ENCODE results near the gene TREH.

Gene TREH

GRCh38 chr11:118648291-118648690 lies 31.2 kb downstream of the TREH start:
- DNase-seq (ENCODE audit: low read depth in 2 of 2), result no peak

- DNase-seq (ENCODE audit: low read depth in 2 of 2), result no peak
Measured at GRCh38 chr11:118646393-118646792, 33.1 kb downstream of the TREH start.

- no peak for DNase-seq (ENCODE audit: low read depth in 2 of 2)
Measured at GRCh38 chr11:118645066-118645715, 34.3 kb downstream of the TREH start.

- DNase-seq (ENCODE audit: low read depth in 2 of 2), result no peak
Measured at GRCh38 chr11:118644496-118644895, 35.0 kb downstream of the TREH start.

GRCh38 chr11:118643995-118644345 lies 35.5 kb downstream of the TREH start:
- DNase-seq (ENCODE audit: low read depth in 2 of 2), result no peak

- DNase-seq (ENCODE audit: low read depth in 2 of 2), result no peak
Measured at GRCh38 chr11:118643142-118643994, 36.1 kb downstream of the TREH start.

GRCh38 chr11:118641397-118642019 lies 37.9 kb downstream of the TREH start:
- no peak for DNase-seq (ENCODE audit: low read depth in 2 of 2)

- no peak for DNase-seq (ENCODE audit: low read depth in 2 of 2)
Measured at GRCh38 chr11:118640332-118641154, 38.9 kb downstream of the TREH start.

GRCh38 chr11:118639899-118640298 lies 39.6 kb downstream of the TREH start:
- DNase-seq (ENCODE audit: low read depth in 2 of 2), result no peak

GRCh38 chr11:118638726-118639125 lies 40.7 kb downstream of the TREH start:
- no peak for DNase-seq (ENCODE audit: low read depth in 2 of 2)

- DNase-seq (ENCODE audit: low read depth in 2 of 2), result no peak
Measured at GRCh38 chr11:118636569-118637290, 42.7 kb downstream of the TREH start.

- DNase-seq (ENCODE audit: low read depth in 2 of 2), result no peak
Measured at GRCh38 chr11:118635642-118636041, 43.8 kb downstream of the TREH start.

GRCh38 chr11:118635237-118635591 lies 44.2 kb downstream of the TREH start:
- no peak for DNase-seq (ENCODE audit: low read depth in 2 of 2)

GRCh38 chr11:118634431-118635236 lies 44.8 kb downstream of the TREH start:
- no peak for DNase-seq (ENCODE audit: low read depth in 2 of 2)

GRCh38 chr11:118633979-118634378 lies 45.5 kb downstream of the TREH start:
- no peak for DNase-seq (ENCODE audit: low read depth in 2 of 2)

- DNase-seq (ENCODE audit: low read depth in 2 of 2), result no peak
Measured at GRCh38 chr11:118633319-118633690, 46.1 kb downstream of the TREH start.

- DNase-seq (ENCODE audit: low read depth in 2 of 2), result no peak
Measured at GRCh38 chr11:118632577-118633318, 46.7 kb downstream of the TREH start.

- no peak for DNase-seq (ENCODE audit: low read depth in 2 of 2)
Measured at GRCh38 chr11:118631142-118631909, 48.1 kb downstream of the TREH start.
